Ureter (tissue), 1 donor: ENCODE measurements around the gene NPM1. TPM values are rescaled to one million over a fixed set of nuclear protein-coding genes. Genes with fewer than 3 reads are reported as not detected.
"Not testable (repeated sequence)": the region's sequence is repeated elsewhere in the genome, so short reads cannot be mapped to it uniquely, and the experiment has no call there.

Experiments used
- DNase-seq: peaks from one replicate; pipeline ENCODE4 v3.0.0-alpha.2; 2020; ENCODE audit warnings: low spot score
- total RNA-seq: library from RNA; stranded (reverse); gene quantifications from one replicate; pipeline ENCODE4 v1.2.4, GENCODE V29; 2023
- donor health status: DM: yes; HTN: yes; CAD: no.

Gene NPM1
- total RNA-seq, 1 donor from 2014 or later: 877 TPM

GRCh38 chr5:171386006-171386671, 1.5 kb upstream of the NPM1 start:
- no peak for DNase-seq

GRCh38 chr5:171386861-171387344, 746 bp upstream of the NPM1 start:
- no peak for DNase-seq

- DNase-seq: peak; percentile 89
Observed at GRCh38 chr5:171387970-171388815, 544 bp downstream of the NPM1 start.

GRCh38 chr5:171388816-171389168, 1.1 kb downstream of the NPM1 start:
- no peak for DNase-seq

- no peak for DNase-seq
Observed at GRCh38 chr5:171390883-171391677, 3.4 kb downstream of the NPM1 start.

GRCh38 chr5:171391996-171392577, 4.4 kb downstream of the NPM1 start:
- no peak for DNase-seq

DNA sequence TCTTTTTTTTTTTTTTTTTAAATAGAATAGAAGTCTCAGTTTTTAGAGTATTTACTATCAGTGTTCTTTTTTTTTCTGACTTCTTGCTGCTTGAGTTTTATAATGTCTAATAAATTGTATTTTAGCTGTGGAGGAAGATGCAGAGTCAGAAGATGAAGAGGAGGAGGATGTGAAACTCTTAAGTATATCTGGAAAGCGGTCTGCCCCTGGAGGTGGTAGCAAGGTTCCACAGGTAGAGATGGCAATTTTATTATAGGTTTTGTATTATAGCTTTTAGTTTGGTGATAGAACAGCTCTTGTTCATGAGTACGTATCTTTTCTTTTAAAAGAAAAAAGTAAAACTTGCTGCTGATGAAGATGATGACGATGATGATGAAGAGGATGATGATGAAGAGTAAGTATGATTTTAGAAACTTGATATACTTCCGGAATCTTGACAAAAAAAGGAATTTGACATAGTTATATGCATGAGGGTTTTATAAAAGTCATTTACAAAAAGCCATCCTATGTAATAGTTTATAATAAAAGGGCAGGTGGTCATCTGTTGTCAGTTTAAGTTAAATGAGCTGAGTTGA, 5.0 kb downstream of the NPM1 start:
- DNase-seq: no peak

GRCh38 chr5:171395042-171395441, 7.4 kb downstream of the NPM1 start:
- DNase-seq: no peak

GRCh38 chr5:171396583-171396982, 8.9 kb downstream of the NPM1 start:
- not testable (repeated sequence) for DNase-seq

DNA sequence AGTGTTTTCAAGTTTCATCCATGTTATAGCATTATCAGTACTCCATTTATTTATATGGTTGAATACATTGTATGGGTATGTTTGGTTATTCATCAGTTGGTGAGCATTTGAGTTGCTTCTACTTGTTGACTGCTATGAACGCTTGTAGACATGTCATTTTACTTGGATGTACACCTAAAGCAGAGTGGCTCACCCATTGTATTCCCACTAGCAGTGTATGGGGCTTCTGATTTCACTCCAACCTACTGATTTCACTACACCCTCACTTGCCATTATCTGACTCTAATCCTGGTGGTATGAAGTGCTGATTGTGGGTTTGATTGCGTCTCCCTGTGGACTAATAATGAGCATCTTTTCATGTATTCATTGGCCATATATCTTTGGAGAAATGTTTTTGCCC, 9.5 kb downstream of the NPM1 start:
- no peak for DNase-seq

- no peak for DNase-seq
Observed at GRCh38 chr5:171397599-171397998, 9.9 kb downstream of the NPM1 start.

- not testable (repeated sequence) for DNase-seq
Observed at GRCh38 chr5:171398660-171399059, 11.0 kb downstream of the NPM1 start.

DNA sequence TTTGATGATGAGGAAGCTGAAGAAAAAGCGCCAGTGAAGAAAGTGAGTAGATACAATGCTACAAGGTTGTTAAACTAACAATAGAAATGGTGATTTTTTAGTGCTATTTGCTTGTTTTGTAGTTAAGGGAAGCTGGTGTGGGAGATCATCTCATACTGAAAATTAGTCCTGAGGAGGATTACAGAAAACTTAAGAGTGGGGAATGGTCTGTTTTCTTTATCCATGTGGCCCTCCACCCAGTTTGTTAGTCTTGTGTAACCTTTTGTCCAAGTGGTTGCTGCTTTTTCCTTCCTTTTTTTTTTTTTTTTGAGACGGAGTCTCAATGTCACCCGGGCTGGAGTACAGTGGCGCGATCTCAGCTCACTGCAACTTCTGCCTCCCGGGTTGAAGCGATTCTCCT, 12.5 kb downstream of the NPM1 start:
- no peak for DNase-seq

GRCh38 chr5:171401167-171401947, 13.7 kb downstream of the NPM1 start:
- DNase-seq: no peak

DNA sequence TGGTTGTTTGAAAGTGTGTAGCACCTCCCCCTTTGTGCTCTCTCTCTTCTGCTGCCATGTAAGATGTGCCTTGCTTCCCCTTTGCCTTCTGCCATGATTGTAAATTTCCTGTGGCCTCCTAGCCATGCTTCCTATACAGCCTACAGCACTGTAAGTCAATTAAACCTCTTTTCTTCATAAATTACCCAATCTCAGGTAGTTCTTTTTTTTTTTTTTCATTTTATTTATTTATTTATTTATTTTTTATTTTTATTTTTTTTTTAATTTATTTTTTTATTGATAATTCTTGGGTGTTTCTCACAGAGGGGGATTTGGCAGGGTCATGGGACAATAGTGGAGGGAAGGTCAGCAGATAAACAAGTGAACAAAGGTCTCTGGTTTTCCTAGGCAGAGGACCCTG, 15.1 kb downstream of the NPM1 start:
- DNase-seq: not testable (repeated sequence)

GRCh38 chr5:171405615-171406014, 18.0 kb downstream of the NPM1 start:
- DNase-seq: no peak

GRCh38 chr5:171407234-171407633, 19.6 kb downstream of the NPM1 start:
- no peak for DNase-seq

DNA sequence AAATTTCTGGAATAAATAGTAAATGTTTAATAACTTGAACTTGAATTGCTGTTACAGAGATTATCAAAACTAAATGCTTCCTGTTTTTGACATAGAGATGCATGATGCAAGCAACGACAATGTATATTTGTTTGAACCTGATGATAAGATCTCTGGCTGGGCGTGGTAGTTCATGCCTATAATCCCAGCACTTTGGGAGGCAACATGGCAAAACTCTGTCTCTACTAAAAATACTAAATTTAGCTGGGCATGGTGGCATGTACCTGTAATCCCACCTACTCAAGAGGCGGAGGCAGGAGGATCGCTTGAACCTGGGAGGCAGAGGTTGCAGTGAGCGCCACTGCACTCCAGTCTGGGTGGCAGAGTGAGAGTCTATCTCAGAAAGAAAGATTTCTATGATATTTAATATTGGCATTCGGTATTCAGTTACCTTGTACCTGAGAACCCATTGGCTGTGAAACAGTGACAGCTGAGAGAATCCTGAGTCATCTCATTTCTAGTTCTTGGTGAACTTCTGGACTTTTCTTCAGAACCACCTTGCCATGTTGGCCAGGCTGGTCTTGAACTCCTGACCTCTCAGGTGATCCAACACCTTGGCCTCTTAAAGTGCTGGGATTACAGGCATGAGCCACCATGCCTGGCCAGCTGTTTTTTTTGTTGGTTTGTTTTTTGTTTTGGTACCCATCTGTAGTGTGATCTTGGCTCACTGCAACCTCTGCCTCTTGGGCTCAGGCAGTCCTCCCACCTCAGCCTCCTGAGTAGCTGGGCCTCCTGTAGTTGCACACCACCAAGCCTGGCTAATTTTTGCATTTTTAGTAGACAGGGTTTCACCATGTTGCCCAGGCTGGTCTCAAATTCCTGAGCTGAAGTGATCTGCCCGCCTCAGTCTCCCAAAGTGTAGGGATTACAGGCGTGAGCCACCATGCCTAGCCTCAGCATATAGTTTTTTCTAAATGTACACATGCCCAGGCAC, 21.8 kb downstream of the NPM1 start:
- no peak for DNase-seq

GRCh38 chr5:171410181-171410580, 22.5 kb downstream of the NPM1 start:
- DNase-seq: no peak

DNA sequence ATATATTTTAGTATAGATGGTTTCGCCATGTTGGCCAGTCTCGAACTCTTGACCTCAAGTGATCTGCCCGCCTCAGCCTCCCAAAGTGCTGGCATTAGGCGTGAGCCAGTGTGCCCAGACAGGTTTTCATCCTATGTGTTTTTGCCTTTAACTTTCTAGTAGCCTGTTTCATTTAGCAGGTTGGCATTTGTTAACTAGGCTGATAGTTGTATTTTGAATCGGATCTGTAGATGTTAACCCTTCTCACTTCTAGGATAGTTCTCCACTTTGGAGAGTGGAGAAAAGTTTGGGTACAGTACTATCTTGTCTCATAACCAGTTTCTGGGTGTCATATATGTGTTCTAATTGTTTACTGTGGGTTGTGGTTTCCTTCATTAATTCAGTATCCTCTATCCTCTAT, 24.5 kb downstream of the NPM1 start:
- no peak for DNase-seq
